Vagina (tissue), 2 donors: ENCODE data around the gene CHRNG. TPM values are rescaled to one million over a fixed set of nuclear protein-coding genes. Genes with fewer than 3 reads are reported as not detected.

Experiments
- DNase-seq, 2 donors: peaks; one replicate each; pipeline ENCODE4 v3.0.0-alpha.2; 2017; ENCODE audit errors: extremely low spot score in 2 of 2
- H3K27ac ChIP-seq: fragments of 200-600 bp; sonication (generic); one replicate; pipeline ENCODE4 v1.5.1; 2019
- H3K27me3 ChIP-seq: fragments of 200-600 bp; sonication (generic); one replicate; pipeline ENCODE4 v1.5.1; 2019
- H3K36me3 ChIP-seq, 2 donors: fragments of 200-600 bp; sonication (generic); one replicate each; pipeline ENCODE4 v1.5.1; 2017 to 2019
- H3K4me1 ChIP-seq: fragments of 200-600 bp; sonication (generic); one replicate; pipeline ENCODE4 v1.5.1; 2019
- H3K4me3 ChIP-seq, 2 donors: fragments of 200-600 bp; sonication (generic); 1 replicate in 1 of 2; 2 replicates in 1 of 2; pipeline ENCODE4 v1.5.1; 2016 to 2019
- H3K9me3 ChIP-seq: fragments of 200-600 bp; sonication (generic); one replicate; pipeline ENCODE4 v1.5.1; 2019
- POLR2A ChIP-seq, 2 donors: fragments of 450-650 bp; IDR thresholded peaks; one replicate each; pipeline ENCODE4 v1.6.1; 2017; ENCODE audit warnings: antibody characterized with exemption in 2 of 2, mild to moderate bottlenecking in 2 of 2, moderate library complexity in 2 of 2
- POLR2AphosphoS5 ChIP-seq, 2 donors: sonication (generic); formaldehyde crosslinking; IDR thresholded peaks; one replicate each; pipeline ENCODE4 v1.9.0; 2017; ENCODE audit warnings: antibody characterized with exemption in 2 of 2, mild to moderate bottlenecking in 2 of 2, low read depth in 1 of 2; ENCODE audit not compliant: insufficient read depth in 1 of 2
- intact Hi-C: fragments of 100-400 bp; cut with DNase I; formaldehyde crosslinking; loops from one replicate; pipeline ENCODE4 v1.15.1; 2023
- total RNA-seq: library from RNA; depleted of rRNA; stranded (reverse); fragments of >200 nt; gene quantifications from one replicate; pipeline ENCODE4 v1.2.3, GENCODE V29; 2016
- TF ChIP-seq, protein P1 (sequence below), 3 experiments: fragments of 450-650 bp in 2 of 3; fragments of 200-600 bp in 1 of 3; sonication (generic) in 1 of 3; IDR thresholded peaks; one replicate each; pipeline ENCODE4 v1.5.1; 2017 to 2019; ENCODE audit warnings: antibody characterized with exemption in 3 of 3, mild to moderate bottlenecking in 2 of 3, moderate library complexity in 2 of 3

The CHRNG gene
- total RNA-seq, 1 donor from 2014 or later: not detected

DNA sequence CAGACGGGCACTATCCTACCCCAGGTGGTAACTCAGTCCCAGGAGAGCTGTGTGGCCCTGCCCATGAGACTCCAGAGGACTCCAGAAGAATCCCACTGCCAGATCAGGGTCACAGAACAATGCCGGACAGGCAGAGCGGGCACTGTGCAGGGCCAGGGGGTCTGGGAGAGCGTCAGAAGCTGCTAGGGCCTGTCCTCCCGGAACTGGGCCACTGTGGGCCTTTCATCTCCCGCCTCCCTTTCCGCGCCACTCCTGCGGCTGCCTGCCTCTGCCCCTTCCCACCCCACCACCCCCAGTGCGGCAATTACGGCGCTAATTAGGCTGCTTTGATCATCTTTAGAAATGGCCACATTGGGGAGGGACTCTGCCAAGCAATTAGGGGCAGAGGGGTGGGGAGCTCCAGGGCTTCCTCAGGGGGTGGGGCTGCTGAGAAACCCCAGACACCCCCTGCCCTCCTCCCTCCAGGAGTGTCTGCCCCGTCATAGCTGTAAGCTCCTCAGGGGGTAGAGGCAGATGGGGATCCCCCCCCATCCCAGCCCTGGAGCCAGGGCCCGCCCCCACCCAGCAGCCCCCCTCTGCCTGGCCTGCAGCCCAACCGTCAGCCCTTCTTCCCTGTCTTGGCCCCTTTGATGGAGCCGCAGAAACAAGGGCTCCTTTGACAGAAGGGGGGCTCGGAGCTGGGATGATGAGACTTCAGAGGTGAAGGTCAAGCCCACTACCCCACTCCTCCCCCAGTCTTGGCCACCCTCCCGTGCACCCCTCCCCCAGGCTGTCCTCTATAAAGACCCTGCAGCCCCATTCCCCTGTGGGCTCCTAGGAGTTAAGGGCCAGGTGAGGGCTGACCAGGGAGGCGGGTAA lies 19.7 kb upstream of the CHRNG start, which contains the start of gene PRSS56:
PRSS56 (plus strand) TSS at position 808 of the 858 bp plus-strand sequence. CDS start 211 bp downstream, outside the sequence.
- Histone ChIP-seq H3K36me3 (no peaks in the 10 kb centered on the region), H3K27ac (no peak within 1 kb of the TSS), H3K27me3 (peaks cover 17% of the 10 kb centered on the region), H3K9me3 (no peaks in the 10 kb centered on the region), H3K4me3 (no peak within 1 kb of the TSS), H3K4me1 (peaks cover 21% of the 10 kb centered on the region)
- no peak for TF ChIP-seq POLR2A (IDR thresholded peaks at IDR 0.05)
- TF ChIP-seq, protein P1, sequence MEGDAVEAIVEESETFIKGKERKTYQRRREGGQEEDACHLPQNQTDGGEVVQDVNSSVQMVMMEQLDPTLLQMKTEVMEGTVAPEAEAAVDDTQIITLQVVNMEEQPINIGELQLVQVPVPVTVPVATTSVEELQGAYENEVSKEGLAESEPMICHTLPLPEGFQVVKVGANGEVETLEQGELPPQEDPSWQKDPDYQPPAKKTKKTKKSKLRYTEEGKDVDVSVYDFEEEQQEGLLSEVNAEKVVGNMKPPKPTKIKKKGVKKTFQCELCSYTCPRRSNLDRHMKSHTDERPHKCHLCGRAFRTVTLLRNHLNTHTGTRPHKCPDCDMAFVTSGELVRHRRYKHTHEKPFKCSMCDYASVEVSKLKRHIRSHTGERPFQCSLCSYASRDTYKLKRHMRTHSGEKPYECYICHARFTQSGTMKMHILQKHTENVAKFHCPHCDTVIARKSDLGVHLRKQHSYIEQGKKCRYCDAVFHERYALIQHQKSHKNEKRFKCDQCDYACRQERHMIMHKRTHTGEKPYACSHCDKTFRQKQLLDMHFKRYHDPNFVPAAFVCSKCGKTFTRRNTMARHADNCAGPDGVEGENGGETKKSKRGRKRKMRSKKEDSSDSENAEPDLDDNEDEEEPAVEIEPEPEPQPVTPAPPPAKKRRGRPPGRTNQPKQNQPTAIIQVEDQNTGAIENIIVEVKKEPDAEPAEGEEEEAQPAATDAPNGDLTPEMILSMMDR (IDR thresholded peaks at IDR 0.05): no peak
- no peak for TF ChIP-seq POLR2AphosphoS5 (IDR thresholded peaks at IDR 0.05; ENCODE audit: insufficient read depth in 1 of 2, low read depth in 1 of 2)
- no peak for DNase-seq
- intact Hi-C loops: no loop called here

DNA sequence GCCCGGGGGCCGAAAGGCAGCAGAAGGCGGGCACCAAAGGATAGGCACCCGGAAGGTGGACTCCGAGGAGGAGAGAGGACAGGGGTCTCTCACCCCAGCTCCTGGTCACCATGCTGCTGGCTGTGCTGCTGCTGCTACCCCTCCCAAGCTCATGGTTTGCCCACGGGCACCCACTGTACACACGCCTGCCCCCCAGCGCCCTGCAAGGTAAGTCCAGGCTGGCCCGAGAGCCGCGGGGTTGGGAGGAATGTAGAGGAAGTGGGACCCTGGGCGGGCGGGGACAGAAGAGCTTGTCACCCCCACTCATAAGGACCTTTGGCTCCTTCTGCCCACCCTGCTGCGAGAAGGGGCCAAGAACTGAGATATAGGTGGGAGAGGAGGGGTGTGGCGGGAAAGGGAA lies 19.0 kb upstream of the CHRNG start:
- intact Hi-C loops: no loop called here
- H3K27me3 ChIP-seq: peaks cover 17% of the 10 kb centered on the region

GRCh38 chr2:232521098-232521497 lies 18.4 kb upstream of the CHRNG start:
- DNase-seq: no peak
- intact Hi-C loops: no loop called here
- Histone ChIP-seq H3K4me1 (peaks cover 21% of the 10 kb centered on the region), H3K36me3 (no peaks in the 10 kb centered on the region), H3K27me3 (peaks cover 17% of the 10 kb centered on the region), H3K4me3 (no peak overlapping the region), H3K9me3 (no peaks in the 10 kb centered on the region), H3K27ac (no peak overlapping the region)
- TF ChIP-seq, protein P1 (IDR thresholded peaks at IDR 0.05): no peak
- TF ChIP-seq POLR2A (IDR thresholded peaks at IDR 0.05) (no peak), POLR2AphosphoS5 (IDR thresholded peaks at IDR 0.05; ENCODE audit: insufficient read depth in 1 of 2, low read depth in 1 of 2) (no peak)

More for the DNA sequence above, 19.0 kb upstream of the CHRNG start:
- Histone ChIP-seq H3K9me3 (no peaks in the 10 kb centered on the region), H3K27ac (no peak overlapping the region), H3K4me1 (peaks cover 21% of the 10 kb centered on the region), H3K4me3 (no peak overlapping the region), H3K36me3 (no peaks in the 10 kb centered on the region)
- TF ChIP-seq, protein P1 (IDR thresholded peaks at IDR 0.05): no peak
- TF ChIP-seq POLR2A (IDR thresholded peaks at IDR 0.05) (no peak), POLR2AphosphoS5 (IDR thresholded peaks at IDR 0.05; ENCODE audit: insufficient read depth in 1 of 2, low read depth in 1 of 2) (no peak)
- DNase-seq: no peak

- TF ChIP-seq, protein P1 (IDR thresholded peaks at IDR 0.05): peak; percentile 65 to 91 (median 90)
- TF ChIP-seq POLR2AphosphoS5 (IDR thresholded peaks at IDR 0.05; ENCODE audit: insufficient read depth in 1 of 2, low read depth in 1 of 2): no peak
- Histone ChIP-seq H3K4me1 (peaks cover 21% of the 10 kb centered on the region), H3K4me3 (peak overlapping the region in 1 of 2 donors; percentile 29), H3K27me3 (peaks cover 17% of the 10 kb centered on the region), H3K36me3 (no peaks in the 10 kb centered on the region), H3K27ac (no peak overlapping the region), H3K9me3 (no peaks in the 10 kb centered on the region)
- intact Hi-C loops: no loop called here
- DNase-seq: no peak
Observed at GRCh38 chr2:232521959-232522622, 17.4 kb upstream of the CHRNG start.
